Inflammatory macrophage treated with lipopolysaccharide for 1 hour (primary cell): Measurements from ENCODE around the gene HS3ST3A1.
"Not testable (repeated sequence)": the region's sequence is repeated elsewhere in the genome, so short reads cannot be mapped to it uniquely, and the experiment has no call there.

Source experiments
- DNase-seq, 2 donors: peaks; one replicate each; pipeline ENCODE4 v3.0.0-alpha.2; 2020 to 2022

Gene HS3ST3A1

DNA sequence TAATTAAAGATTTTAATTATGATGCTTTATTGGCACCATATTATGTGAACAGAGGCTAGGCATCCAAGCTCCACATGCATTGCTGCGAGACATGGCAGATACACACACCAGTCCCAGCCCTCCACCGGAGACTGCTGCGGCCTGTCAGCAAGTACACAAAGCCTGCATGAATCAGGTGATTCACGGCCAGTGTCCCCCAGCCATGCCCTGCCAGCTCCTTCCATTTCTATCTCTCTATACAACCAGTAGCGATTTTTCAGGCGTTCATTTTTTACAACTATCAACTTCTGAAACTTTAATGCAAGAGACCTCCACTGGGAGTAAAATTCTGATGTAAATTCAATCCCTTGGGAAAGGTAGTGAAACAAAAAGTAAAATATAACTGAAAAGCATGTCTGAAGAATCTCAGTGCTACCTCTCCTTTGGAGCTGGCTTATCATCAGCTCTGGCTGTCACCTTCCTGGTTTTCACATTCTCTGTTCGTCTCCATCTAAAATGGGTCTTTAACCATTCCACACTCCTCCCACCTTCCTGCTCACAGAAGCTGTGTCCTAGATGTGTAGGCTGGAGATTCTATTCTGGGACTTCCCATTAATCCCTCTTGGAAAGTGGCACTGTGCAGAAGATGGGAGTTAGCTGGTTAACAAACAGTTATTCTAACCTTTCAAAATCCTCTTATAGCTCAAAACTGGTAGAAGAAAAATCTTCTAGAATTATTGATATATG is 32.2 kb downstream of the HS3ST3A1 start:
- DNase-seq, result no peak

DNA sequence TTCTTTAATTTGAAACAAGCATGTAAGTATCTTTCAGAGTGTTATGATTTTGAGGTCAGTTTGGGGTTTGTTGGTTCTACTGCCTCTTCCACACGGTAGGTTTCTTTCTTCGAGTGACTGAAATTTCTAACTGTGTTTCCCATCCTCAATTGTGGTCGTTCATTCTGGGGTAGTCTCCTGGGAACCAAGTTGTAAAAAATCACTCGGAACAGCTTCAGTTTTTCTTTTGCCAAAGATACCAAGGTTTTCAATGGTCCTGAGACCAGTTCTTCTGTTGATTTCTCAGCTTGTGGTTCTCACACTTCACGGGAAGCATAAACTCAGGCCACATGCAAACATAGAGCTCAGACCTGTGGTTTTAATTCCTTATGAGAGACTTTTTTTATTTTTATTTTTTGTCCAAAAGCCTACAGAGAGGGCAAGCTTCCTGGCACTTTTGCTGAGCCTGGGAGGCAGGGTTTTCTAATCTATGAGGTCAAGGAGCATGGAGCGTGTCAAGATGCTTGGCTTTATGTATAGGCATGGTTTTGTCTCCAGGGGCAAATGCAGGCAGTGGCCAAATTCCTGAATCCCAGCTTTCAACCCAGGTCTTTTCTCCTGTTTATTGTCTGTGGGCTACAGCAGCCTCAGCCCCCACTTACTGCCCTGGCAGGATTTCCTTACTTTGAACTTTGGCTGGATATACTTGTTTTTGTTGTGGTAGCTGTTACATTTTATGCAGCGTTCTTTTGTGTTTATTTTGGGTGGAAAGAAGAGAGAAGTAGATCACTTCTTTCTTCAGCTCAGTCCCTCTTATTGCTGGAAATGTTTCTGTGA is 32.9 kb downstream of the HS3ST3A1 start:
- DNase-seq, result no peak

DNA sequence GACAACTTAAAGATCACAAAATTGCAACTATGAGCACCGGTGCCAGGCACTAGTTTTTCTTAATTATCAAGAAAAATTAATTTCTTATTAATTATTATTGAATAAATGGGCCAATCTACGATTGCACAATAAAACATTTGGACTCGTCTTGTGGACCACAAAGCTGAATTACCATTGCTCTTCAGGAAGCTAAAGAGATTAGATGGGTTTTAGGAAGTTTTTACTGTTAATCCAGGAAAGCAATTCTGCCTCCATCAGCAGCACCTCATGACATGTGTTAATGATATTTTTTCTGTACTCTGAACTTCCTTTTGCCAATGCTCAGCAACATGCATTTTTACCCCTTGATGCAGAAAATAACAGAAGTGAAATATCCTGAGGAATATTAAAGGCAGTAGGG is 37.9 kb downstream of the HS3ST3A1 start:
- DNase-seq, result no peak

DNA sequence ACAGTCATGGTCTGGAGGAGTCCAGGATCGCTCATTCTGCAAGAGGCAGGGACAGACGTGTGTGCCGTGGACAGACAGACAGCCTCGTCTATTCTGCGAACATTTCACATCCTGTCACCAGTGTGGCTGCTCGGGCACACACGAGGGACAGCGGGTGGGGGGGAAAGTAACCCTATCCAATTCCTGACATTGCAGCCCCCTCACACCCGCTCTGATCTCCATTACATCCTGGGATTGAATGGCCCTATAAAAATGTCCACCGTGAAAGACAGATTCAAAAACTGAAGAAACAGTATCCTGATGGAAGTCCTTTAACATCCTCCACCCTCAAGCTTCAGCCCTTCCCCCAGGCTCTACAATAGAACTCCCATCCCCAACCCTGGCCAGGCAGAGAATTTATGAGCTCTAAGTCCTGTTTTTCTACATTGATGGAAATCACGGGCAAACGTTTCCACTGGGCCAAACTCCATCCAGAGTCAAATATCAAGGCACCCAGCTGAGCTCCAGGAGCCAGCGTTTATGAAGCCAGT is 39.4 kb downstream of the HS3ST3A1 start:
- no peak for DNase-seq

DNA sequence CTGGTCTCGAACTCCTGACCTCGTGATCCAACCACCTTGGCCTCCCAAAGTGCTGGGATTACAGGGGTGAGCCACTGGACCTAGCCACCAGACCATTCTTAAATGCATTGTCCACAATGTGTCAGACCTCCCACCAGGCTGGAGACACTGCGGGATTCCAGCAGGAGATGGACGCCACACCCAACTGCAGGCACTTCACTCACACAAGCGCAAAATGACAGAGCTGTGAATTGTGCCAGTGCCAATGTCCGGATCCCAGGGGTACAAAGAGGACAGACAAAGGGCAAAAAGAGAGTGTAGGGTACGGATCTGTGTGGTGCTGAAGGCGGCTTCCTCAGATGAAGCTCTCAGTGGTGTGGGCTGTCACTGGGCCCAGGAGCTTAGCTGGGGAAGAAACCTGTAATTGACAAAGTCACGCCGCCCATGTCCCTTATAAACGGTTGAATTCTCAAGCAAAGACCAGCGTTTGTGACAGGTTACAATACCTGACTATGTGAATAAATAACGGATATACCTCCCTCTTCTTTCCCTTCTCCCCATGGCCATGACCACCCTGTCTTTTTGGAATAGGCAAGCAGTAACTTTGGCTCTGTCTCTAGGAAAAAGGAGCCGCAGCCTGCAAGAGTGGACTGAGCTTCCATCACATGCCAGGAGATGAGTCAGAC is 40.0 kb downstream of the HS3ST3A1 start:
- DNase-seq, result no peak

DNA sequence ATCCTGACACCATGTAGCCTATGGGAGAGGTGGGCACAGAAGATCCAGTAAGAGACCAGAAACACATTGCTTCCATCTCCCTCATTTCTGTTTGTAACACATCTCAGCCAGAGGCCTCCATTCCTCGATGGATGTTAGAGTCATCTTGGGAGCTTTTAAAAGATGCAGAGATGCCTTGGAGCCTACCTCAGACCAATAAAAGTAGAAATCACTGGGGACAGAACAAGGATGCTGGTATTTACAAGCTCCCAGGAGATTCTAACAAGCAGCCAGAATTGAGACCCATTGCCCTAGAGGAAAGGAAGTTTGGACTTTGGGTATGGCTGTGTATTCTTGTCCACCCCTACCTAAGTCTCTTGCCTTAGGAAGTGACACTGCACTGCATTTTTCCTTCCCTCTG is 40.8 kb downstream of the HS3ST3A1 start:
- no peak for DNase-seq

DNA sequence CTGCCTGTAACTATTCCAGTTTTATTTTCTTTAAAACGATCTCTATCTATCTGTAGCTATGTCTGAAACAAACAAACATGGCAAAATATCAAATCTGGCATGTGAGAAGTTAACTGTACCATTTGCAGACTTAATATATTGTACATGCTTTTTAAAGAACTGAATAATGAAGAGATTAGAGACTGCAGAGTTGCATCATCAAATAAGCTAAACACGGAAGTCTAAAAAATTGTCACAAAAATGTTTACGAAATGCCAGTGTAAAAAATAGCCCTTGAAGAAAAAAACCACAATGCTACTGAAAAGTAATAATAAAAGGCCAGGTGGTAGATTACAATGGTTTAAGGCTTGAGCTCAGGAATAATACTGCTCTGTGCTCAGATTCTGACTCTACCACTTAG is 43.1 kb downstream of the HS3ST3A1 start:
- DNase-seq, result no peak

DNA sequence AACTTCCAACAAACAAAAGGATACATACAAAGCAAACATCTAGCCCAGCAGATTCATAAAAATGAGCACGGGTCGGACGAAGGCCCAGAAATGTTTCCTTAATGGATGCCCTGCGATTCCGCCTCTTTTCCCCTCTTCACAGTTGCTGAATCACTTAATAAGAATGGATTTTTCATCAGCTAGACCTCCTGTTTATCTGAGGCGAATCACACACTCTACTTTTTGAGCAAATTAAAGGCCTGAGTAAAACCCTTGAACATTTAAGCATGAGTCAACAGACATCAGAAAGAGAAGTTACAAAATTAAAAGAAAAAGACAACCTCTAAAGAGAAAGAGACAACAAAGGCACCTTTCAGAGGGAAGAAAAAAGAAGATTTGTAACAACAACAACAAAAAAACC is 44.7 kb downstream of the HS3ST3A1 start:
- DNase-seq, result no peak

DNA sequence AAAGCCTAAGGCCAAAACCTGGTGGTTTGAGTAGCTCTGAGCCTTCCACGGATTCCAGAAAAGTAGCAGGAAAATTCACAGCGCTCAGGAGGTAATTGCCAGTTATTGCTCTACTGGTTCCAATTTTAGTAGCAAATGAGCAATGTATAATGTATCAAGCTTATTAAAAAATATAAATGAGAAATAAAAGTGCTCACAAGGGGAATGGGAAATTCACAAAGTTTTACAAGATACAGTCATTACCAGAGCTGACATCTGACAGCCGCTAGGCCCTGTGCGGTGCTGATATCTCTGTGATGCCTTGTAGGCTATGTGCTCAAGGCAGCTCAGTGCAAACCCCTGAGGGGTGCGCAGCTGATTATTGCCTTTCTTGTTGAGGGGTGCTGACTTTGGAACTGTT is 47.5 kb downstream of the HS3ST3A1 start:
- DNase-seq, result no peak

DNA sequence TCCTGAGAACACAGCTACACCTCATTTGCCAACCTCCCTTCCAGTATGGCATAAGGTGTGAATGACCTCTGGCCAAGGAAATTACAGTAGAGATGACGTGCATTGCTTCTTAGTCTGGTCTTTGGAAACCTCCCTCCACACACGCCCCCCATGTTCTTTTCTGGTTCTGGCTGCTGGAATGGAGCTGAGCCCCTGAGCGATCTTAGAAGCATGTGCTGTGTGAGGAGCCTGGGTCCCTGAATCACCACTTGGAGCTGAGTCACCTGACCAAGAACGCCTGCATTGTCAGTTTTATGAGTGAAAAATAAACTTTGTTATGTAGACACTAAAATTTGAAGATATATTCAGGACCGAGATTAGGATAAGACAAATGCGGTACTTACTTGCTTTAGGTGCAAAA is 51.4 kb downstream of the HS3ST3A1 start:
- no peak for DNase-seq

DNA sequence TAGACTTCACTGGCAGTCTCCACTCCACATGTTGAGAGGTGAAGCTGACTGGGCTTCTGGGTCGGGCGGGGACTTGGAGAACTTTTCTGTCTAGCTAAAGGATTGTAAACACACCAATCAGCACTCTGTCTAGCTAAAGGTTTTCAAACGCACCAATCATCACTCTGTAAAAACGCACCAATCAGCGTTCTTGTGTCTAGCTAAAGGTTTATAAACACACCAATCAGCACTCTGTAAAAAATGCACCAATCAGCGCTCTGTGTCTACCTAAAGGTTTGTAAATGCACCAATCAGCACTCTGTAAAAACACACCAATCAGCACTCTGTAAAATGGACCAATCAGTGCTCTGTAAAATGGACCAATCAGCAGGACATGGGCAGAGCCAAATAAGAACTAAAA is 53.2 kb downstream of the HS3ST3A1 start:
- DNase-seq, result not testable (repeated sequence)

DNA sequence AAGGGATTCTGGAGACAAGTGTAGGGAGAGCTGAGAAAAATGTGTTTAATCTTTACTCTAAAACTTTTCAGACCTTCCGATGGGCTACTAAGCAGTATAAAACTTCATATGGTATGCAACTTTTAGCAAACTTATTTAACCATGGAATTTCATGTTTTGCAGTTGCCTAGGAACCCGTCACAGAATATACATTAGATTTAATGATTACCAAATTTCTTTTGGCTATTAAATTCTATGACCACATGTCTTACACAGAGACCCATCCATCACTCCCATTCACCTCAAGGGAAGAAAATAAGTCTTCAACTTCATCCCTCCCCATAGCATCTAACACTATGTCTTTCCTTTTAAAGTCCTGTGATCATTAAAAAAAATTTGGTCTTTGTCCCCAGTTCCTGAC is 54.9 kb downstream of the HS3ST3A1 start:
- no peak for DNase-seq

DNA sequence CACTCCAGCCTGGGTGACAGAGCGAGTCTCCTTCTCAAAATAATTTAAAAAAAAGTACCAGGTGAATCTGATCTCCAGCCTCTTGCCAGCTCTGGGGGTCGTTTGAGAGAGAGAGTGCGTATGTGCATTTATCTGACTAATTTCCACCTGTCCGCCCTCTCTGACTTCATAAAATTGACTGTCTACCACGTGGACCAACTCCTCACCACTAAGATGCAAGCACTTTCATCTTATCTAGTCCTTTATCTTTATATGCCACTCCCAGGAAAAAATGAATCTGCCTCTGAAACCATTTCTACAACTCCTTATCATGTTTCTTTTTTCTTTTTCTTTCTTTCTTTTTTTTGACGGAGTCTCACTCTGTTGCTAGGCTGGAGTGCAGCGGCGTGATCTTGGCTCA is 55.8 kb downstream of the HS3ST3A1 start:
- no peak for DNase-seq

DNA sequence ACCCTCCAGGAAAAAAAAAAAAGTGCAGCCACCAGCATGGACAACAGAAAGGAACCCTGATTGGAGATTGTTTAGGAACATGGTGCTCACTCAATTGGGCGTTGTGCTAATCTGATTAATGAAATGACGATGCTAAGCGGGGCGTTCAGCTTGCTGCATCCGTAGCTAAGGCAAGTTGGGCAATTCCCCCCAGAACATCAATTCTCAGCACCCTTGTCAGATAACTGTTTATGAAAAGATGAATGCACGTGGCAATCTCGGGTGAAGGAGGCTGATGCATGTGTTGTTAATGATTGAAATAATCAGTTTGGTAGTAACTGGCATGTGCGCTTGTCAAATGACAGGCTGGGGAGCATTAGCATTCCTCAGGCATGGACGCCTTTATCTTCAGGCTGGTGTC is 57.0 kb downstream of the HS3ST3A1 start:
- DNase-seq, result no peak

DNA sequence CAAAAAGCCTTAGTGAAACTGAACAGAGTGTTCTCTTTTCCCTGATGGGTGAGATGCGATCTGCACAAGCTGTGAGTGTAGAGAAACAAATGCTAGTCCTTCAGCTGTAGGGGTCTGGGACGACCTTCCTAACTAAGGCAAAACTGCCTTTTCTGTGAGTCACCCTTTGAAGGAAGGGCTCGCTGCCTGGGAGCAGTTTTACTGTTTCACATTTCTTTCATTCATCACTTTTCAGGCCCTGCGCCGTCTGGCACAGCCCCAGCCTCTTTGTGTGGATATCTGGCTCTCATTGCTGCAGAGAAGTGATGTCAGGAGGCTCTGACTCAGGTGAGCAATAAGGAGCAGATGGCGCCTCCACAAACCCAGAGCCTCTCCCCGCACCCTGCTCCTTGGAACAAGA is 57.4 kb downstream of the HS3ST3A1 start:
- no peak for DNase-seq

DNA sequence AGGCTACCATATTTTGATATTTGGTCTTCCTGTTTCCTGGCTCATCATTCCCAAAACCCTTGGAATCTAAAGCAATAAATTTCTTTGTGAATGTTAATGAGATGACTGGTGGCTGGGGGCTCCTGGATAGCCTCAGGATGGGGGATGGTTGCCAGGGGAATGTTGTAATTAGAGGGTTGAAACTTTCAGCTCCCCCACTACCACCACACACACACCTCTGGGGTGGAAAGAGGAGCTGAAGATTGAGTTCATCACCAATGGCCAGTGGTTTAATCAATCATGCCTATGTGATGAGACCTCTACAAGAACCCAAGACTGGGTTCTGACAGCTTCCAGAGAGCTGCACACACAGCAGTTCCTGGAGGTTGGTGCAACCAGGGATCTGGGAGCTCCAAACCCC is 59.1 kb downstream of the HS3ST3A1 start:
- no peak for DNase-seq

DNA sequence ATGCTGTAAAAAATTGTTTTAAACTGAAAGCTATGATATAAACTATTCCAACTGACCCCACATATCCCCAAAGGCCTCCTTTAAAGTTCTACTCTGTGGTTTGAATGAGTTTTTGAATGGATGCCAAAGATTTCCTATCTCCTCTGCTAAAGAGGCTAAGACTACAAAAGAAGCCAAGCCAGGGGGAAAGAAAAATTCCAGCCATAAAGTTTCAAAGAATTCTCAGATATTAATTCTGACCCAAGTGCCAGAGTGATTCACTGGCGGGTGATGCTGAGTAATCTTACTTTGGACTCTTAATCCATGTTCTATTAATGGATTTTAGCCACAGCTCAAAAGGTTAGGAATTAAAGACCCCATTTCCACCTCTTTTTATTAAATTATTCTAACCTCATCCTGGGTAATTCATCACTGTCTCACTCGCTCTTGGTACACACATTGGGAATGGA is 60.7 kb downstream of the HS3ST3A1 start:
- DNase-seq, result no peak

DNA sequence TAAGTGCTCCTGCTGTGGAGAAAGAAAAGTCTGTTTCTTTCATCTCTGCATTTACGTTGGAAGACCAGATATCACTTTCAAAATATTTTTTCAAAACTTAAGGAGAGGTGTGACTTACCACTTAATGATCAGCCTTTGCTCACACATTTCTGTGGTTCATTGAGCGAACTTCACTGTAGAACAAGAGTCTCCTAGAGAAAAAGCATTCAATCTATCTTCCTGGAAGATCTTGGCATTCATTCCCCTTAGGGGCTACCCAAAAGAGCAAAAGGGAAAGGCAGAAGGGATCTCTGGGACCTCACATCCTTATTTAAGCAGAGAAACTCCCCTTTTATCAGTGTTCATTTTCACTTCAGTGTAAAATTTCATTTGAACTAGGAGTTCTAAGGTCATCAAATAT is 61.2 kb downstream of the HS3ST3A1 start:
- no peak for DNase-seq

DNA sequence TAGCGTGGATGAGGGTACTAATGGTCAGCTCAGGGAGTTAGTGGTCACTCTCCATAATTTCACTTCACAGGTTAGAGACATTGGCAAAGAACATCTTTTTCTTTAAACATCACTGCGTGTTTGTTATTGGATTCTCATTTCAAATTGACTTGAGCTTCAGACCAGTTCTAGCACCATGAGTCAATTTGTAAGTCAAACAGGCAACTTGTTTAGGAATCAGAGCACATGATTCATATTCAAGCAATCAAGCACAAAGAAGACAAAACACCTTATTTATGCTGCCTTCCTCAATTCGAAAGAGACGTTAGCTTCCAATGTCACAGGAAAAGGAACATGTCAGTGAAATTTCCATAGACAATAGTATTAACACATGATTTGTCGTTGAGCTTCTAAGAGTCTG is 62.3 kb downstream of the HS3ST3A1 start:
- DNase-seq, result no peak

DNA sequence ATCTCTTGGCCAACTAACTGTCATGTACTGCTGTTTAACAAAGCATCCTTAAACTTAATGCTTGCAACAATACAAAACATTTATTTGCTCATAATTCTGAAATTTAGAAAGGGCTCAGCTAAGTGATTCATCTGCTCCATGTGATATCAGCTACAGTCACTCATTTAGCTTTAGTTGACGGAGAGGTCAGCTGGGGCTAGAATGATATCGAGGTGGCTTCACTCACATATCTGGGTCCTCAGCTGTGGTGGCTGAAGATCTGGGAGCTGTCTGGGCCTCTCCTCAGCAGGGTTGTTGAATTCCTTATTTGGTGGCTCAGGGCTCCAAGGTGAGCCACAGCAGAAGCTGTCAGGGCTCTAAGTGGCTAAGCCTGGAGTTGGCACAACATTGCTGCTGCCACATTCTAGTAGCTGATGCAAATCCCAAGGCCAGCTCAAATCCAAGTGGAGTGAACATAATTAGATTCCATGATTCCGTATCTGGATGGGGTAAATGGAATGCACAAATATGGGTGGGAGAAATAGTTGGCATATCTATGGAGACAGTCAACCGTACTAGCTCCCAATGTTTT is 62.8 kb downstream of the HS3ST3A1 start:
- no peak for DNase-seq

DNA sequence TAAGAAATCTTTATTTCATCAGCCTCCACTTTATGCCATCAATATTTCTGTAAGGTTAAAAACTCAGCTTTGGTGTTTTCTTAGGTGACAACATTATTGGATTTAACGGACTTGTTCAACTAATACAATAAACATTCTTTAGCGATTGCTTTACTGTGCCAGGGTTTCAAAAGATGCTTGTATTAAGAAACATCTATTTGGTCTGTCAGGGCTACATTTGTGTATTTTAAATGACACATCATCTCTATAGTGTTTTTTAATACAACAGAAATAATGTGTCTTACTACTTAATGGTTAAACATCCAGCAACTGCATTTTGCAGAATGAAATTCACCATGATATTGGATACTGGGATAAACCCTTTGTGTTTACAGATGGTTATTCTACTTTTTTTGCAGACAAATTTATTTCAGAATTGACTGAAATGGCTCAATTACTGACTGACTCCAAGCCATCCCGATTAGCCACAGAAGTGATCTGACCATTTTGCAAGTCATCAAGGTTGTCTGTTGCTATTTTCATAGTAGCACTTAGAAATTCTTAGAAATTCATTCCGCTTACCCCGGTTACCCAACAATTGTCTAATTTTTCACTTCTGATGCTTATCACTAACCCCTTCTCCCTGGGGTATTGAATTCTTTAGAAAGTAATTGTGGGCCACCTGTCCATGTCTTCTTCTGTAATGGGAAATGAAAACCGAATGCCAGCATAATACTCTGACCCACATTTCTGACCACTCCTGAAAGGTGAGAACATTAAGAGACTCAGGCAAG is 63.7 kb downstream of the HS3ST3A1 start:
- no peak for DNase-seq

DNA sequence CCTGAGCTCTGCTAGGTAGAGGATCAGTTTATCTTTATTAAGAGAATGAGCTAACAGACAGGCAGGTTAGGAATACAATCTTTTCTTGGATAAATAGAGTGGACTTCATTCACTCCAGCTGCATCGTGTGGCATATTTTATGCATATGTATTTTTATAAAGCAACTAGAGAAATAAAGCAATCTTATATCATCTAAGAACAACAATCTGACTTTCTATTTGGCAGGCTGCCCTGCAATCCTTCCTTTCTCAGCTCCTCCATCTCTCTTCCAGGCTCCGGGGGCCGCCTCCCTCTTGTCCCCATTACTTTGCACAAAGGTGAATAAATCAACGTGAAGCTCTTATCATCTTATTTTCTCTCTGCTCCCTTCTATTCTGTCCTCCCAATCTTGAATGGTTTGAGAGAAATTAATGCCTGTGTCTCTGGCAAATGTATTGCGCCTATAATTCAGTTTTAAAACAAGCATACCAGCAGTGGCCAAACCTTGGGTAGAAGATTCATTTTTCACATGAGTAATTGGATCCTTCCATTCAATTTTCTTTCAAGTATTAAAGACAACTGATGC is 64.5 kb downstream of the HS3ST3A1 start:
- DNase-seq, result no peak
